Stomach (tissue), 9 donors: ENCODE data around the gene DCDC2. TPM values are rescaled to one million over a fixed set of nuclear protein-coding genes. Genes with fewer than 3 reads are reported as not detected.
"Not testable (repeated sequence)": the region's sequence is repeated elsewhere in the genome, so short reads cannot be mapped to it uniquely, and the experiment has no call there.

Experiments used
- DNase-seq, 2 donors: peaks; one replicate each; pipeline versions ENCODE4 v3.0.0 to v3.0.0-alpha.2; 2013 to 2019
- H3K27ac ChIP-seq, 5 donors: fragments of 200-600 bp in 4 of 5; sonication (generic) in 4 of 5; one replicate each; pipeline ENCODE4 v1.5.1; 2013 to 2019; ENCODE audit warnings: mild to moderate bottlenecking in 1 of 5, moderate library complexity in 1 of 5
- H3K27me3 ChIP-seq, 3 donors: fragments of 200-600 bp; sonication (generic); one replicate each; pipeline ENCODE4 v1.5.1; 2017 to 2019; ENCODE audit warnings: mixed run types in 1 of 3
- H3K36me3 ChIP-seq, 4 donors: fragments of 200-600 bp; sonication (generic); 1 replicate in 3 of 4; 2 replicates in 1 of 4; pipeline ENCODE4 v1.5.1; 2016 to 2019
- H3K4me1 ChIP-seq, 4 donors: fragments of 200-600 bp; sonication (generic); one replicate each; pipeline ENCODE4 v1.5.1; 2016 to 2019
- H3K4me3 ChIP-seq, 4 donors: fragments of 200-600 bp; sonication (generic) in 3 of 4; one replicate each; pipeline ENCODE4 v1.5.1; 2016 to 2019; ENCODE audit warnings: mild to moderate bottlenecking in 1 of 4
- H3K9me3 ChIP-seq, 4 donors: fragments of 200-600 bp; sonication (generic); one replicate each; pipeline ENCODE4 v1.5.1; 2016 to 2019
- CTCF ChIP-seq, 7 experiments: fragments of 450-650 bp in 4 of 7; fragments of 200-600 bp in 3 of 7; sonication (generic) in 3 of 7; IDR thresholded peaks; one replicate each; pipeline ENCODE4 v1.5.1; 2016 to 2019; ENCODE audit warnings: antibody characterized with exemption in 7 of 7, control low read depth in 2 of 7, mild to moderate bottlenecking in 1 of 7
- EP300 ChIP-seq: sonication (generic); formaldehyde crosslinking; IDR thresholded peaks from one replicate; pipeline ENCODE4 v1.6.1; 2017; ENCODE audit warnings: antibody characterized with exemption
- POLR2A ChIP-seq, 4 donors: fragments of 450-650 bp; IDR thresholded peaks; one replicate each; pipeline ENCODE4 v1.6.1; 2016; ENCODE audit warnings: antibody characterized with exemption in 4 of 4, control low read depth in 2 of 4, mild to moderate bottlenecking in 1 of 4, moderate library complexity in 1 of 4
- POLR2AphosphoS5 ChIP-seq, 3 donors: sonication (generic); formaldehyde crosslinking; IDR thresholded peaks; one replicate each; pipeline ENCODE4 v1.6.1; 2016; ENCODE audit warnings: antibody characterized with exemption in 3 of 3
- WGBS, 5 donors: extraction: QIAGEN DNeasy Blood & Tissue Kit in 3 of 5; methylation state at CpG; one replicate each; pipeline versions ENCODE4 v1.1.5 to v1.1.7; 2013 to 2018; 5-methylcytosine and 5-hydroxymethylcytosine counted together
- intact Hi-C: fragments of 100-400 bp; cut with DNase I; formaldehyde crosslinking; loops from one replicate; pipeline ENCODE4 v1.15.1; 2023; ENCODE audit warnings: low total_unique reads
- polyA plus RNA-seq, 3 donors: library from polyadenylated mRNA; stranded (reverse); fragments of 200-250 nt; gene quantifications; one replicate each; pipeline ENCODE4 v1.2.3, GENCODE V29; 2013
- total RNA-seq, 5 donors: library from RNA; depleted of rRNA; stranded (reverse); fragments of >200 nt; gene quantifications; one replicate each; pipeline versions ENCODE4 v1.1.0 to v1.2.3, GENCODE V29; 2014 to 2016
- donor health status: healthy with polysubstance abuse.
- donor health status: Bipolar disorder and iron deficiency.
- donor health status: healthy.

The DCDC2 gene
- total and polyA plus RNA-seq, 8 donors, result under 0.01 to 2.8 (median 1.4) TPM

- Histone ChIP-seq H3K27ac (no peak overlapping the region), H3K4me3 (no peak overlapping the region), H3K36me3 (no peaks in the 10 kb centered on the region), H3K4me1 (no peaks in the 10 kb centered on the region), H3K9me3 (no peaks in the 10 kb centered on the region), H3K27me3 (no peaks in the 10 kb centered on the region)
- TF ChIP-seq CTCF (IDR thresholded peaks at IDR 0.05), result no peak
- TF ChIP-seq POLR2A (IDR thresholded peaks at IDR 0.05), result no peak
- TF ChIP-seq POLR2AphosphoS5 (IDR thresholded peaks at IDR 0.05), result no peak
- no peak for TF ChIP-seq EP300
- intact Hi-C loops, result no loop called here
- DNase-seq, result no peak
- WGBS, 5 donors, result 45 to 59% (median 51%) methylated on average over 8 of the region's 8 CpGs
Measured at GRCh38 chr6:24147511-24148153, 210.2 kb downstream of the DCDC2 start.

- WGBS, 5 donors, result 86 to 93% (median 93%) methylated on average over 3 of the region's 3 CpGs
- Histone ChIP-seq H3K9me3 (no peaks in the 10 kb centered on the region), H3K36me3 (no peaks in the 10 kb centered on the region), H3K4me1 (no peaks in the 10 kb centered on the region), H3K27me3 (no peaks in the 10 kb centered on the region), H3K4me3 (no peak overlapping the region), H3K27ac (no peak overlapping the region)
- intact Hi-C loops, result no loop called here
- DNase-seq, result no peak
- TF ChIP-seq POLR2A (IDR thresholded peaks at IDR 0.05) (no peak), CTCF (IDR thresholded peaks at IDR 0.05) (no peak), EP300 (no peak), POLR2AphosphoS5 (IDR thresholded peaks at IDR 0.05) (no peak)
Measured at GRCh38 chr6:24146871-24147270, 211.0 kb downstream of the DCDC2 start.

- Histone ChIP-seq H3K27me3 (no peaks in the 10 kb centered on the region), H3K4me3 (no peak overlapping the region), H3K36me3 (no peaks in the 10 kb centered on the region), H3K9me3 (no peaks in the 10 kb centered on the region), H3K4me1 (no peaks in the 10 kb centered on the region), H3K27ac (no peak overlapping the region)
- DNase-seq, result no peak
- TF ChIP-seq POLR2AphosphoS5 (IDR thresholded peaks at IDR 0.05) (no peak), EP300 (no peak), POLR2A (IDR thresholded peaks at IDR 0.05) (no peak), CTCF (IDR thresholded peaks at IDR 0.05) (no peak)
- whole genome bisulfite sequencing, 5 donors, result 54 to 66% (median 62%) methylated on average over 9 of the region's 9 CpGs
- intact Hi-C loops, result no loop called here
Measured at GRCh38 chr6:24145690-24146131, 212.1 kb downstream of the DCDC2 start.

- DNase-seq, result not testable (repeated sequence)
Measured at GRCh38 chr6:24142733-24143132, 215.1 kb downstream of the DCDC2 start.

GRCh38 chr6:24140591-24140990 lies 217.3 kb downstream of the DCDC2 start:
- Histone ChIP-seq H3K4me1 (no peaks in the 10 kb centered on the region), H3K27ac (no peak overlapping the region), H3K9me3 (no peaks in the 10 kb centered on the region), H3K4me3 (no peak overlapping the region), H3K27me3 (no peaks in the 10 kb centered on the region), H3K36me3 (no peaks in the 10 kb centered on the region)
- WGBS, 5 donors, result 73 to 88% (median 83%) methylated on average over 13 of the region's 13 CpGs
- intact Hi-C loops, result no loop called here
- TF ChIP-seq POLR2AphosphoS5 (IDR thresholded peaks at IDR 0.05) (no peak), POLR2A (IDR thresholded peaks at IDR 0.05) (no peak), EP300 (no peak), CTCF (IDR thresholded peaks at IDR 0.05) (no peak)
- DNase-seq, result peak in 1 of 2 donors; percentile 51

More at GRCh38 chr6:24142733-24143132, 215.1 kb downstream of the DCDC2 start:
- H3K9me3 ChIP-seq, intact Hi-C loops, H3K36me3 ChIP-seq, H3K27ac ChIP-seq, H3K27me3 ChIP-seq, H3K4me1 ChIP-seq, H3K4me3 ChIP-seq: not testable (repeated sequence)
- 84 to 91% (median 89%) methylated on average over 8 of the region's 8 CpGs for WGBS, 5 donors
